Vagina (tissue), 2 donors: ENCODE measurements around the gene DISP3.

Experiments
- POLR2A ChIP-seq, 2 donors: fragments of 450-650 bp; IDR thresholded peaks; one replicate each; pipeline ENCODE4 v1.6.1; 2017; ENCODE audit warnings: antibody characterized with exemption in 2 of 2, mild to moderate bottlenecking in 2 of 2, moderate library complexity in 2 of 2
- POLR2AphosphoS5 ChIP-seq, 2 donors: sonication (generic); formaldehyde crosslinking; IDR thresholded peaks; one replicate each; pipeline ENCODE4 v1.9.0; 2017; ENCODE audit warnings: antibody characterized with exemption in 2 of 2, mild to moderate bottlenecking in 2 of 2, low read depth in 1 of 2; ENCODE audit not compliant: insufficient read depth in 1 of 2
- TF ChIP-seq, protein P1 (sequence below), 3 experiments: fragments of 450-650 bp in 2 of 3; fragments of 200-600 bp in 1 of 3; sonication (generic) in 1 of 3; IDR thresholded peaks; one replicate each; pipeline ENCODE4 v1.5.1; 2017 to 2019; ENCODE audit warnings: antibody characterized with exemption in 3 of 3, mild to moderate bottlenecking in 2 of 3, moderate library complexity in 2 of 3

DNA sequence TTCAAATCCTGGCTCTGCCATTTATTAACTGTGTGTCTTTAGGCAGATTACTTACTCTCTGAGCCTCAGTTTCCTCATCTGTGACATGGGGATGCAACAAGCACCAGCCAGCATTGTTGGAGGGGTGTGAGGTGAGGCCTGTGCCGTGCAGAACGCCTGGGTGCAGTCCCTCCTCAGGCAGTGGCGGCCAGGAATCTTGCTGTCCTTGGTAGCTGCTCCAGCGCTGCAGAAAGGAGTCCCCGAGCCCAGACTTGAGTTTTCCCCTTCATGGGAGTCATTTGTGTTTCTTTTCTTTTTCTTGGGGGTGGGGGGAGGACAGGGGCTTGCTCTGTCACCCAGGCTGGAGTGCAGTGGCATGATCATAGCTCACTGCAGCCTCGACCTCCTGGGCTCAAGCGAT lies 46.6 kb downstream of the DISP3 start:
- TF ChIP-seq POLR2AphosphoS5 (IDR thresholded peaks at IDR 0.05; ENCODE audit: insufficient read depth in 1 of 2, low read depth in 1 of 2) (no peak), POLR2A (IDR thresholded peaks at IDR 0.05) (no peak)
- TF ChIP-seq, protein P1, sequence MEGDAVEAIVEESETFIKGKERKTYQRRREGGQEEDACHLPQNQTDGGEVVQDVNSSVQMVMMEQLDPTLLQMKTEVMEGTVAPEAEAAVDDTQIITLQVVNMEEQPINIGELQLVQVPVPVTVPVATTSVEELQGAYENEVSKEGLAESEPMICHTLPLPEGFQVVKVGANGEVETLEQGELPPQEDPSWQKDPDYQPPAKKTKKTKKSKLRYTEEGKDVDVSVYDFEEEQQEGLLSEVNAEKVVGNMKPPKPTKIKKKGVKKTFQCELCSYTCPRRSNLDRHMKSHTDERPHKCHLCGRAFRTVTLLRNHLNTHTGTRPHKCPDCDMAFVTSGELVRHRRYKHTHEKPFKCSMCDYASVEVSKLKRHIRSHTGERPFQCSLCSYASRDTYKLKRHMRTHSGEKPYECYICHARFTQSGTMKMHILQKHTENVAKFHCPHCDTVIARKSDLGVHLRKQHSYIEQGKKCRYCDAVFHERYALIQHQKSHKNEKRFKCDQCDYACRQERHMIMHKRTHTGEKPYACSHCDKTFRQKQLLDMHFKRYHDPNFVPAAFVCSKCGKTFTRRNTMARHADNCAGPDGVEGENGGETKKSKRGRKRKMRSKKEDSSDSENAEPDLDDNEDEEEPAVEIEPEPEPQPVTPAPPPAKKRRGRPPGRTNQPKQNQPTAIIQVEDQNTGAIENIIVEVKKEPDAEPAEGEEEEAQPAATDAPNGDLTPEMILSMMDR (IDR thresholded peaks at IDR 0.05) = no peak
